HPDE6-E6E7 (cell line): ENCODE results near the gene HDGFL3.
"Not testable (repeated sequence)": the region's sequence is repeated elsewhere in the genome, so short reads cannot be mapped to it uniquely, and the experiment has no call there.

ENCODE experiments used
- DNase-seq: peaks from one replicate; pipeline ENCODE4 v3.0.0; 2011; ENCODE audit warnings: missing footprints; ENCODE audit errors: extremely low spot score

HDGFL3 gene

DNA sequence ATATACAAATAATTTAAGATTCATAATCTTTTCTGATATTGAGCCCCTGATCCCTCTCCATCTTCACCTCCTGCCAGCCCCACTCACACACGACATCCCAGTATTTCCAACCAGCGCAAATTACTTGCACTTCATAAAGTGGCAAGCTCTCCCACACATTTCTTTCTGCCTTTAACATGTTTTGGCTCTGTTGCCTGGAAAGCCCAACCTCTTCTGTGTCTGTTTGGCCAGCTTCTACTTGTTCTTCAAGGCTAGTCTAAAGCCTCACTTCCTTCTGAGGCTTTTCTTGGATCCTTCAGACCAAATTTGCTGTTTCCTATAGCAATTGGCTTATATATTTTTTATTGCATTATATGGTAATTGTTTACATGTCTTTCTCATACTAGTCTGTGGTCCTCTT lies 105.3 kb downstream of the HDGFL3 start:
- DNase-seq: no peak

DNA sequence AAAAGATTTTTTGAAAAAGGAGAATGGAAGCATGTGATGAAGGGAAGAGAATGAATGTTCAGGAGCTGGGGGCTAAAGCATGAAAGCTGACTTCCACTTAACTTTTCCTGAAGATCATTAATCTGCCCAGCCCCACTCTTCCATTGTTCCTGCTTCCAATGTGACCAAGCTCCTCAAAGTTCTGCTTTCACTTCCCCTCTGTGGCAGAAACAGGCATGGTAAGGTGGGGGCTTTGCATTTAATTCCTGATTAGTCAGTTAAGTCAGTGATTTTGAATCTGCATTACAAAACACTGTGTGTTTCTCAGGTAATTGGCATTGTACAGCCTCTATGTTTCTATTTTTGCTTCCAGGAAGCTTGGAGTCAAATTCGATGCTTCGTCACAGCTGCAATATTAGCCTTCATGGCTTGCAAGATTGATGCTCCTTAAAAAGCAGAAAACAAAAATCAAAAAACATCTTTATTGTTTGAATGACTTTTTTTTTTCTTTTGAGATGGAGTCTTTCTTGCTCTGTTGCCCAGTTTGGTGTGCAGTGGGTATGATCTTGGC lies 107.5 kb downstream of the HDGFL3 start:
- DNase-seq: no peak

DNA sequence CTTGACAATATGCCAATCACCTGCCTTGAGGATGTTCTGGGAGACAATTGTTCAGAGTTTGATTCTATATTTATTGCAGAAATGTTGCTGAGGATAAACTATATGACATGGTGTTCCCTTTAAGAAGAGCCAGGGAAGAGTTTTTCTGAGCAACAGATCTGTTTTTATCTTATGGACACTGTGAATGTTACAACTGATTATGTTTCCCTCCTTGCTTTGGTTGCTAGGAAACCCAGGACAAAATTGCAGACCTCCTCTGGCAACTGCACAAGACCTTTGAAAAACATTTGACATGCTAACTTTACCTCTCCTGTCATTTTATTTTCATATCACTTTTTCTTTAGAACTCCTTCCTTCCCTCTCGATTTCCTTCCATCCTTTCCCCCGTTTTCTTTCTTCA lies 108.3 kb downstream of the HDGFL3 start:
- no peak for DNase-seq

DNA sequence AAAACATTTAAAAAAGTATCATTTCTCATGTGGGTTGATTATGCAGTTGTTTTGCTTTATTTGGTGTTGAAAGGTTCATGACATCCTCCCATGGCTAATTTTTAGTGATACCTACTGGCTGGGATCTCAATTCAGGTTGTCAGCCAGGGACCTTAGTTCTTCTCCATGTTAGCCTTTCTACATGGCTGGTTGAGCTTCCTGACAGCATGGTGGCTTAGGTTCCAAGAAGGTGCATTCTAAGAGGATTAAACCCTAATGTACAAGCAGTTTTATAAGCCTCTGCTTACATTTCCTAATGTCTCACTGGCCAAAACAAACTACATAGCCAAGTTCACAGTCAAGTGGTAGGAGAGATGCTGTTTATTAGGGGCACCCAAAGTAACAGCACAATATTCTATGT lies 109.5 kb downstream of the HDGFL3 start:
- DNase-seq: no peak

DNA sequence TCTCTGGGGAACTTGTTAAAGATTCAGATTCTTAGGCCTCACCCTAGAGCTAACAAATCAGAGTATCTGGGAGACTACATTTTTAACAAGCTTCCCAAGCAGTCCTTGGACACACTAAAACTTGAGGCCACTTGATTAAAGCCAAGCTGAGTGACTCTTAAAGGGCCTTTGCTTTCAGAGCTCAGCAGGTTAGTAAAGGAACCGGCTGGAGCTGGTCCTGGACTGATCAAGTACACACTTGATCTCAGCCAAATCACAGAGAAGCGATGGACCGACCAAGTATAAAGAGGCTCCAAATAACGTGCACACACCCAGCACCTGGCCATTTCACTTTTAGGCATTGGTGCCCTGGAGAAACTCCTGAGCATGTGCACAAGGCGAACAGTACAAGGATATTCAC lies 113.0 kb downstream of the HDGFL3 start:
- DNase-seq: no peak

DNA sequence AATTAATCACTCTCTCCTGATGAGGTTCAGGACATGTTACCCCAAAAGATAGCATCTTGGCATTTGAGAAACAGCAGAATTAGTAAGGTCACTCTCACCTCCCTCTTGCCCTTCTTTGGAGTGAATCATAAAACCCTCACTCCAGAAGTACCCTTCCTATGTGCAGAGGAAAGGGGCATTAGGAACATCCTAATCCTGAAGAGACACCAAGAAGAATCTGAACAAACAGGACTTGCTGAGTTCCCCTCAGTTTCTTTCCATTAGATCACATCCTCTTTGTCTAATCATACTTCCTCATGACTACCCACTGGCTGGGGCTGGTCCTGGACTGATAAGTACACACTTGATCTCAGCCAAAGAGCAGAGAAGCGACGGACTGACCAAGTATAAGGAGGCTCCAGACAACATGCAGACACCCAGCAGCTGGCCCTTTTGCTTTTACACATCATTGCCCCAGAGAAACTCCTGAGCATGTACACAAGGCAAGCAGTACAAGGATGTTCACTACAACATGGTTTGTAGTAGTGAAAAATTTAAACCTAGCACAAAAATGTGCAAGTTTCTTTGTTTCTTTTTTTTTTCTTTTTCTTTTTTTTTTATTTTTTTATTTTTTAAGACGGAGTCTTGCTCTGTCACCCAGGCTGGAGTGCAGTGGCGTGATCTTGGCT lies 115.2 kb downstream of the HDGFL3 start:
- DNase-seq: no peak

DNA sequence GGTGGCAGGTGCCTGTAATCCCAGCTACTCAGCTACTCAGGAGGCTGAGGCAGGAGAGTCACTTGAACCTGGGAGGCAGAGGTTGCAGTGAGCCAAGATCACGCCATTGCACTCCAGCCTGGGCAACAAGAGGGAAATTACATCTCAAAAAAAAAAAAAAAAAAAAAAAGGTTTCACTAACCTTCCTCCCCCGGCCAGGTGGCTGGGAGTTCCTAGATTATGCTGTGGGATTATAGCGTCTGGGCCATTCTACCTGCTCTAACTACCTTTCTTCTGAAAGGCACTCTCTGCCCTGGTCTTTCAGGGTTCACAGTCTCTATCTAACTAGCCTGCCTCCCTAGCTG lies 115.7 kb downstream of the HDGFL3 start:
- not testable (repeated sequence) for DNase-seq

DNA sequence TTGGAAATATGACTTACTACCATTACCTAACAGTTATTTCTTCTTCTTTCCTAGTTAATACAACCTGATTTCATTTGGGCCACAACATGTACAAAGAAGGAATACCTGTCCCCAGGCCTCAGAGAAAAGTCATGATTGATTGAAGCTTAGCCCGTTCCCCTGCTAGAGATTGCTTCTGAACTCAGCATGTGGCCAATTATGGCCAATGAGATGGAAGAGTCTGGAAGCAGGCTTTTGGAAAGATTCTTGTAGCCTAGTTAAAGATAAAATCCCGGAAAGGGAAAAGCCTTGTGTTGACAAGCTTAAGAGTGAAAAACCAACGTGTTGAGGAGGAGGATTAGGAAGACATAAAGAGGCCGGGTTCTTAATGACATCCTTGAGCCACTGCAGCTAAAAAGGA lies 117.2 kb downstream of the HDGFL3 start:
- no peak for DNase-seq

DNA sequence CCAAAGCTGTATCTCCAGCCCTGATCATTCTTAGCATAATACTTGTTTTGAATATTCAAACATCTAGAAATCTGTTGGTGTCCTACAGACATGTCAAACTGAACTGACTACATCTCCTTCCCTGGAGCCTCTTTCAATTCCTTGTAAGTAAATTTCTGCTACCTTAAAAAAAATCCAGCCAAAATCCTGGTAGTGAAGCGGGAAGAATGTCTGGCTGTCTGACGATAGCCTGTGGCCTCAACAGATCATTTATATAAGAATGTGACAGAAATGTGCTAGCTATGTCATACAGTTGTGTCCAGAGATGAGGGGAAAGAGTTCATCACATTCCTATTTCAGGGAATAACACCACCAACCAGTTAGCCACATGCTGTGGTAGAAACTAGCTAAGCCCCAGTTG lies 118.7 kb downstream of the HDGFL3 start:
- no peak for DNase-seq

DNA sequence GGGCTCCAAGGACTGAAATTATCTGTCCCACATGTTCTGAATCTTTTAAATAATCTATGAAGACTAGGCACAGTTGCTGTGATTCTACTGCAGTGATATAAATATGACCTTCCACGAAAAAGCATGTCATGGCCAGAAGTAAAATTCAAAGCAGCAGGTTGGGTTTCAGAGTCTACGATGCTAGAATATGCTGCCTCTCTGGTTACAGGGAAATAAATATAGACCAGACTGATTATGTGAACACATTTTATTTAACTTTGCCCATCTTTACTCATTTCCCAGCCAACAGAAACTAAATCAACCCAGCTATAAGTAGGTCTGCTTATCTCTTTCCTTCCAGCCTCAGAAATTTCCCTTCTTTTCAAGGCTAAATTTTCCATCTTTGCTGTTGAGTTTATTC lies 120.0 kb downstream of the HDGFL3 start:
- no peak for DNase-seq

DNA sequence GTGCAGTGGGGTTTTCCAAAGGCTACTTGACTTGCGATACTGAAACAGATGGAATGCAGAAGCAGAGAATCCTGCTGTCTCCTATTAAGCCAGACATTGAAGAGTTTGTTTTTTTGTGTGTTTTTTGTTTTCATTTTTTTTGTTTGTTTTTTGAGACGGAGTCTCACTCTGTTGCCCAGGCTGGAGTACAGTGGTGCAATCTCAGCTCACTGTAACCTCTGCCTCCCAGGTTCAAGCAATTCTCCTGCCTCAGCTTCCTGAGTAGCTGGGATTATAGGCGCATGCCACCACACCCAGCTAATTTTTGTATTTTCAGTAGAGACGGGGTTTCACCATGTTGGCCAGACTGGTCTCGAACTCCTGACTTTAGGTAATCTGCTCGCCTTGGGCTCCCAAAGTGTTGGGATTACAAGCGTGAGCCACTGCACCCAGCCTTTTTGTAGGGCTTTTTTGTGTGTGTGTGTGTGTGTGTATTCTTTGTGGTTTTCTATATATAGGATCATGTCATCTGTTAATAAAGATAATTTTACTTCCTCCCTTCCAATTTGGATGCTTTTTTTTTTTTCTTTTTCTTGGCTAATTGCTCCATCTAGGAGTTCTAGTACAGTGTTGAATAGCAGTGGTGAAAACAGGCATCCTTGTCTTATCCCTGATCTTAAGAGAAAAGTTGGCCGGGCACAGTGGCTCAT lies 121.6 kb downstream of the HDGFL3 start:
- not testable (repeated sequence) for DNase-seq

DNA sequence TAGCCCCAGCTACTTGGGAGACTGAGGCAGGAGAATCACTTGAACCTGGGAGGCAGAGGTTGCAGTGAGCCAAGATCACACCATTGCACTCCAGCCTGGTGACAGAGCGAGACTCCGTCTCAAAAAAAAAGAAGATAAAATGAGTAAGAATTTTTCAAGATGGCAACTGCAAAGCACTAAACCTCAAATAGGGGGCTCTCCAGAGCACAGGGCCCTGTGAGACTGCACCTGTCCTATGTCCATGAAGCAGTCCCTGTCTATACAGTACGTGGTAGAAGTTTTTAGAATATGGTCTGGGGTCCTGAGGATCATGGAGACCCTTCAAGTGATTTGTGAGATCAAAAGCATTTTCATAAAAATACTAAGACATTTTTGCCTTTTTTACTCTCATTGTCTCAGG lies 122.2 kb downstream of the HDGFL3 start:
- not testable (repeated sequence) for DNase-seq

DNA sequence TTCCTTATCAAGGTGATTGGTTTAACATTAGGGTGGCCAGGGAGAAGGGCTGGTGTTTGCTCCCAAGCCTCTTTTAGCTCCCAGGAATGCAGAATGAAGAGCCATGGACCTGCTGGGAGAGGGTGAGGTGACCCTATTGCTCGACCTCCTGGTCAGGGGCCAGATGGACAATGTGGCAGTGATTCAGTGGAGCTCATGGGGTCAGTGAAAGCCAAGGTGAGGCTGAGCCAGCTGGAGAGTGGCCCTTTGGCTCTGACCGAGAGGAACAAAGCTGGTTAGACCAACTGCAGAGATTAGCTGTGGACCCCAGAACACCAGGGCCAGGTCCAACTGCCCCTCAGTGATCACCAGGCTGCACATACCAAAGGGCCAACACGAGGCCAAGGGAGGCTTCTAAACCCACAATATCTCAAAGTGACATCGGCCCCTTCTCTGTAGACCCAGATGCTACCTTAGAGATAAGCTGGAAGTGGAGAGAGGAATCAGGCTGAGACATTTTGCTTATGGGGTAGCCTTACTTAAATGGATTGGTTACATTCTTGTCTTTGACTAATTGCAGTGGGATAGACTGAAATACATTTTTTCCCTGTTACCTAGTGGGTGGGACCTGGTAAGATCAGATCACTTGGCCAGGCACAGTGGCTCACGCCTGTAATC lies 124.8 kb downstream of the HDGFL3 start:
- no peak for DNase-seq

DNA sequence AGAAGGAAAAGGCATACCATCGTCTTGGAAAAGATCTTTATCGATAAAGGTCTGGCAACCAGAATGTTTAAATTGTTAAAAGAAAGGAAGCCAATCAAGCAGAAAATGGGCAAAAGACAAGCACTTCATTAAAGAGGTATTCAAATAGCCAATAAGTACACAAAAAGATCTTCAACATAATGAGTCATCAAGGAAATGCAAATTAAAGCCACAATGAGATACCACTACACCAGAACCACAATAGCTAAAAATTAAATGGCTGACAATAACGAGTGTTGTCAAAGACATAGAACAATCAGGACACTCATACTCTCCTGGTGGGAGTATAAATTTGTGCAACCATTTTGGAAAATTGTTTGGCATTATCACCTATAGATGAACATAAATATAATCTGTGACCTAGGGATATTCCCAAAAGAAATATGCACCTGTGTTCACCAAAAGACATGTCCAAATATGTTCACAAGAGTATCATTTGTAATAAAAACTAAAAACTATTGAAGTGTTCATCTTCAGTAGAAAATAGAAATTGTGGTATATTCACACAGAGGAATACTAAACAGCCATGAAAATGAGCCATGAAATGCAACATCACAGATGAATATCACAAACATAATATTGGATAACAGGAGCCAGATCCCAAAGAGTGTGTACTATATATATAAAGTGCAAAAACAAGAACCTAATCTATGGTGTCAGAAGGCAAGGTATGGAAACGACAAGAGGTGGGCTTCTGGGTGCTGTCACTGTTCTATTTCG lies 126.2 kb downstream of the HDGFL3 start:
- no peak for DNase-seq

DNA sequence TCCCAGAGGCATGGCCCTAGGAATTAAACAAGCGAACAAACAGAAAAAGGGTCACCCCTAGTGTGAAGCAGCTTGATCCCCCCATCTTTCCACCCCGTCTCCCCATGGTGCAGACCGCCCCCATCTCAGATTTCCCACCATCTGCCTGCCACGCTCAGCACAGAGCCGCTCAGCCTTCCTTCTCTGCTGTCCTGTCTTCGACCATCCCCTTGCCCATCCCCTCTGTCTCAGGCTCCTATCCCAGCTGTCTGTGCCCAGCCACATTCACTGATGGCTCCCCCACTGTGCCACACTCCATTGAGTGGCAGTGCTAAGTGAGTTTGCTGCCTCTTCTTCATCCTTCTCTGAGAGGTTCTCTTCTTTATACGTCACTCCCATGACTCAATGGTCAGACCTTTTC lies 128.9 kb downstream of the HDGFL3 start:
- no peak for DNase-seq
